Measurements from ENCODE around the gene BFSP2.
A peak's percentile ranks its signal among the peaks of the same experiment; 100 is the strongest.
"Not testable (repeated sequence)": the region's sequence is repeated elsewhere in the genome, so short reads cannot be mapped to it uniquely, and the experiment has no call there.

The BFSP2 gene

DNA sequence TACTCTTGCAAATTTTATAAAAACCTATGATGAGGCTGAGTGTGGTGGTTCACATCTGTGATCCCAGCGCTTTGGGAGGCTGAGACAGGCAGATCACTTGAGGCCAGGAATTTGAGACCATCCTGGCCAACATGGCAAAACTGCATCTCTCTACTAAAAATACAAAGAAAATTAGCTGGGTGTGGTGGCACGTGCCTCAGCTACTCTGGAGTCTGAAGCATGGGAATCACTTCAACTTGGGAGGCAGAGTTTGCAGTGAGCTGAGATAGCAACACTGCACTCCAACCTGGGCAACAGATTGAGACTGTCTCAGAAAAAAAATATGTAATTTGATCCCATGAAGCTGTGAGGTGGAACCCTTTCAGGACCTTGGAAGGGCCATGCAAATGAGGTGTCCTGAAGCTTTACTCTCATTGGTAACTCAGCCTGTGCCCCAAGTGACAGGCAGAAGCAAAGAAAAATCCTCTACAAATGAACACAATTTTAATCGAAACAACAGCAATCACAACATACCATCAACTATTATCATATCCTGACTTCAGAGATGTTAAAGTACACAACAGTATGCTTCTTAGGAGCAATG, 89.0 kb downstream of the BFSP2 start:
- Histone ChIP-seq H3K27ac (no peak overlapping the region), H3K27me3 (no peaks in the 10 kb centered on the region), H3K4me3 (no peak overlapping the region), H3K9ac (no peak overlapping the region), H4K20me1 (no peaks in the 10 kb centered on the region), H3K36me3 (peaks cover 0 to 6% (median 0%) of the 10 kb centered on the region in 11 experiments; a peak in 1 of 22 replicates), H3K4me1 (peaks cover 10 to 37% (median 22%) of the 10 kb centered on the region in 10 experiments), H3K9me3 (replicated peaks in 1 of 11) (peaks cover 28 to 44% (median 37%) of the 10 kb centered on the region in 11 experiments), H3K4me2 (no peak overlapping the region)
- no peak for TF ChIP-seq Cebpa-rat (IDR thresholded peaks at IDR 0.05)

DNA sequence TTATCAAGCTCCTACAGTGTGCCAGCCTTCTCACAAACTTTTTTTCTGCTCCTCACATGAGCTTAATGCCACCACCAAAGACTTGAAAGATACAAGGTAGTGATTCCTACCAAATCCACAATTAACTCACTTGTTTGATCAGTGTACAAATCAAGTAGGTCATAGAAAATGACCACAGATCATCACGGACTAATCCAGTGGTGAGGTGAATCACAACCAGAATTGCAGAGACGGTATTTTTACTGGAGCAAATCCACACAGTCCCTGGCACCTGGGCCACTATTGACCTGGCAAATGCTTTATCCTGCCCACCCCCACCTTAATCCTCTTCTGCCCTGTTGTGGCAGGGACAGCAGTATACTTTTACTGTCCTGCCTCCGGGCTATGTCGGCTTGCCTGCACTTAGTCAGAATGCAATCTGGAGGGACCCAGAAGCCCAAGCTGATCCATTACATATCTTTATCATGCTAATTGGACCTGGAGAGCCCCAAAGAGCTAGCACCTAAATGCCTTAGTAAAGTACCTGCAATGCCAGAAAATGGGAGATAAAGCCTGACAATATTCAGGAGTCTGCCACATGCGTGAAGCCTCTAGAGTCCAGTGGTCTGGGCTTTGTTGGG, 89.7 kb downstream of the BFSP2 start:
- no peaks in the 10 kb centered on the region for H4K20me1 ChIP-seq
- H3K4me3 ChIP-seq: no peak overlapping the region
- H3K4me1 ChIP-seq: peaks cover 10 to 37% (median 22%) of the 10 kb centered on the region in 10 experiments
- peaks cover 0 to 6% (median 0%) of the 10 kb centered on the region in 11 experiments; a peak in 1 of 22 replicates for H3K36me3 ChIP-seq
- TF ChIP-seq Cebpa-rat (IDR thresholded peaks at IDR 0.05): no peak
- no peaks in the 10 kb centered on the region for H3K27me3 ChIP-seq
- peaks cover 26 to 38% (median 34%) of the 10 kb centered on the region in 11 experiments for H3K9me3 ChIP-seq (replicated peaks in 1 of 11)
- no peak overlapping the region for H3K27ac ChIP-seq
- no peak overlapping the region for H3K4me2 ChIP-seq
- no peak overlapping the region for H3K9ac ChIP-seq

DNA sequence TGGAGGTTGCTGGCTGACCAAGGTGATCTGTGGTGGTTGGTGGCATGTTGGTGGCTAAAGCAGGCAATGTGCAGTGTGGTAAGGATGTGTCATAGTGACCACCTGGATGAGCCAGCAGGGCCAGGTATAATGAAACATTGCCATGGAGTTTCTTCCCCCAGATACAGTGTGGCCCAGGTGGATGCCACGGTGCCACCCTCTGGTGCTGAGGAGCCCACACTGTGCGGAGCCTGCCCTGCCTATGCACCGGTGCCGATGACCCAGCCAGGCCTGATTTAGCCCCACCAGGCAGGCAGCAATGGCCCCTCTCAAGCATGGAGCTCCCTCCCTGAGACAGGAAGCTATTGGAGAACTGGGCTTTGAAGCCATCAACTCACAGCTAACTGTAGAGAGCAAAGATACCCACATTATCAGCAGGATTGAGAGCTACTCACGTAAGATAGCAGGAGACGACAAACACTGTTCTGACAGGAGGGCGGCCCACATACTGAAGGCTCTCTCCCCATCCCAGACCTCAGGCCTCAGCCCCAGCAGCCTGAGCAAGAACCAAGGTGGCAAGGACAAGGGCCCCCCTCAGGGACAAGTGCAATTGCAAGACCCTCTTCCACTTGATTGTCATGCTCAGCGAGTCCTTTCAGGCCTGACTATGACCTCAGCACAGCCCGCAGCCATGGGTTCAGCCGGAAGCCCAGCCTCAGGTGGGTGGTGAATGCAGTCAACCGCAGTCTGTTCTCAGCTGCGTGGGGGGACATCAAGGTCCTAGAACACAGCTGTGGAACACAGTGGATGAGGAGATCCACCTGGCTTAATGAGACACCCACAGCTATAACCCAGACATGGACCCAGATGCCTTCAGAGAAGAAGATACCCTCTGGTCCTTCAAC, 90.9 kb downstream of the BFSP2 start:
- Histone ChIP-seq H3K9ac (no peak overlapping the region), H4K20me1 (no peaks in the 10 kb centered on the region), H3K27me3 (no peaks in the 10 kb centered on the region), H3K27ac (peak overlapping the region in 3 of 11 experiments; percentile 15 to 43 (median 42); a peak in 4 of 22 replicates), H3K36me3 (peaks cover 0 to 6% (median 0%) of the 10 kb centered on the region in 11 experiments; a peak in 1 of 22 replicates), H3K4me1 (peaks cover 10 to 37% (median 22%) of the 10 kb centered on the region in 10 experiments), H3K9me3 (replicated peaks in 1 of 11) (peaks cover 16 to 27% (median 22%) of the 10 kb centered on the region in 11 experiments), H3K4me3 (no peak overlapping the region), H3K4me2 (peak overlapping the region; percentile 58 to 78 (median 69))
- TF ChIP-seq Cebpa-rat (IDR thresholded peaks at IDR 0.05): no peak

DNA sequence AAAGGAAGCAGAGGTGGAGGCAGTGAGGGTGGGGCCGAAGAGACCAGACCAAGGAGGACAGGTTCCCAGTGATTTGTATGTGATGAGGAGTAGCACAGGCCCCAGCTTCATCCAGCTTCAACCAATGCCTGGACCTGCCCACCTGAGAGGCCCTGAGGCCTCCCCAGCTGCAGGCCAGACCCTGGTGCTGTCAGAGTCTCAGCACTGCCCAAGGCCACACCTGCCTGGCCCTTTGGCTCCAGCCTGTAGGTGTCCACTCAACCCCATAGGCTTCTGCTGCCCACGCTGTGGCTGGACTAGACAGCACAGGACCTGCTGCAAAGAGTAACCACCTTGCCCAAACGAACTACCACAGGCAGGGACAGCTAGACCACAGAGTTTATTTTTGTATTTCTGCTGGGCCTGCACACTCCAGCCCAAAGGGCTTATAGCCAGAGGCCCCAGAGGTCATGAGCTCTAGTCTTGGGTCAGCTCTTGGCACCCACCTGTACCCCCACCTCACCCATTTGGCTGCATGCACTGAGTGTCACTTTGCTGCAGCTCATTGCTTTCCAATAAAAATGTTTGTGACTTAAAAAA, 91.7 kb downstream of the BFSP2 start:
- peak overlapping the region in 3 of 11 experiments; percentile 17 to 46 (median 18); a peak in 4 of 22 replicates for H3K27ac ChIP-seq
- H3K9ac ChIP-seq: no peak overlapping the region
- no peak overlapping the region for H3K4me3 ChIP-seq

DNA sequence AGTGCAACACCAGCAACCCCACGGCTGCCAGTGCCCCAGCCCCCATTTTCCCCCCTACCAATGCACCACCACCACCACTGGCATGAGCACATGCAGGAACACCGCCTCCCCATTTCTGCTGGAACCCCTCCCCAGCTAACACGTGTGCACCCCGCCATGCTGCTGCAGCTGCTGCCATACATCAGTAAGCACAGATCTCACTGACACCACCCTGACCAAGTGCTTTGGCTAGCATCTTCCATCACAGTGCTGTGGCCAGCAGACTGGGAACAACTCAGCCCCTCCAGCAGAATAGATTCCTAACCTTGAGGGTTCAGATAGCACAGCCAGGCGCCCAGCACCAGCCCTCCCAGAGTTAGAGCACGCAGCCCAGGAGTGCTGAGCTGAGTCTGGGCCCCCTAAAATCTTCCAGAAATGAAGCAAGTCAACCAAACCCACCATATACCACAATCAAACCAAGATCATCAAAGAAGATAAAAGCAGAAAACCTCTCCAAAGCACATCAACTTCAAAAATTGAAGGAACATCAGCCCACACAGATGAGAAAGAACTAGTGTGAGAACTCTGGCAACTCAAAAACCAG, 92.4 kb downstream of the BFSP2 start:
- Histone ChIP-seq H3K36me3 (0 out of 22 replicates have a peak, but pooled peaks cover 0 to 1% (median 0%) of the 10 kb centered on the region in 11 experiments), H3K9ac (no peak overlapping the region), H3K27ac (no peak overlapping the region), H4K20me1 (no peaks in the 10 kb centered on the region), H3K4me1 (peaks cover 10 to 37% (median 22%) of the 10 kb centered on the region in 10 experiments), H3K4me2 (peak overlapping the region in 7 of 11 experiments; percentile 58 to 78 (median 73); a peak in 11 of 22 replicates), H3K4me3 (no peak overlapping the region), H3K9me3 (replicated peaks in 1 of 11) (peaks cover 2 to 11% (median 7%) of the 10 kb centered on the region in 11 experiments), H3K27me3 (no peaks in the 10 kb centered on the region)
- TF ChIP-seq Cebpa-rat (IDR thresholded peaks at IDR 0.05): no peak

More for the DNA sequence above, 91.7 kb downstream of the BFSP2 start:
- Histone ChIP-seq H3K4me1 (peaks cover 10 to 37% (median 22%) of the 10 kb centered on the region in 10 experiments), H3K36me3 (peaks cover 0 to 6% (median 0%) of the 10 kb centered on the region in 11 experiments; a peak in 1 of 22 replicates), H3K9me3 (replicated peaks in 1 of 11) (peaks cover 9 to 18% (median 14%) of the 10 kb centered on the region in 11 experiments), H3K27me3 (no peaks in the 10 kb centered on the region), H3K4me2 (peak overlapping the region; percentile 58 to 78 (median 69); a peak in 21 of 22 replicates), H4K20me1 (no peaks in the 10 kb centered on the region)
- TF ChIP-seq Cebpa-rat (IDR thresholded peaks at IDR 0.05): no peak

DNA sequence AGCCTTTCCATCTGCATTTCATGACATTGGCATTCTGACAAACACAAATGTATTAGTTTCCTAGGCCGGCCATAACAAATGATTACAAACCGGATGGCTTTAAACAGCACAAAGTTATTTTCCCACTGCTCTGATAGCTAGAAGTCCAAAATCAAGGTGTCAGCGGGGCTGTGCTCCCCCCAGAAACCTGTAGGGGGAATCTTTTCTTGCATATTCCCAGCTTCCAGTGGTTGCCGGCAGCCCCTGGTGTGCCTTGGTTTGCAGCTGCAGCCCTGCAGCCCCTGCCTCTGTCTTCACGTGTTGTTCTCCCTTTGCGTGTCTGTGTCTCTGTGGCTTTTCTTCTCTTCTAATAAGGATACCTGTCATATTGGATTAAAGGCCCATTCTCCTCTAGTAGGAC, 94.6 kb downstream of the BFSP2 start:
- Histone ChIP-seq H3K4me3 (no peak overlapping the region), H3K4me1 (peaks cover 10 to 35% (median 22%) of the 10 kb centered on the region in 10 experiments), H3K27ac (no peak overlapping the region), H3K4me2 (no peak overlapping the region), H3K9me3 (replicated peaks in 1 of 11) (no peaks in the 10 kb centered on the region; a peak in 1 of 22 replicates), H3K27me3 (no peaks in the 10 kb centered on the region), H4K20me1 (no peaks in the 10 kb centered on the region), H3K36me3 (no peaks in the 10 kb centered on the region), H3K9ac (no peak overlapping the region)
- TF ChIP-seq Cebpa-rat (IDR thresholded peaks at IDR 0.05): no peak

DNA sequence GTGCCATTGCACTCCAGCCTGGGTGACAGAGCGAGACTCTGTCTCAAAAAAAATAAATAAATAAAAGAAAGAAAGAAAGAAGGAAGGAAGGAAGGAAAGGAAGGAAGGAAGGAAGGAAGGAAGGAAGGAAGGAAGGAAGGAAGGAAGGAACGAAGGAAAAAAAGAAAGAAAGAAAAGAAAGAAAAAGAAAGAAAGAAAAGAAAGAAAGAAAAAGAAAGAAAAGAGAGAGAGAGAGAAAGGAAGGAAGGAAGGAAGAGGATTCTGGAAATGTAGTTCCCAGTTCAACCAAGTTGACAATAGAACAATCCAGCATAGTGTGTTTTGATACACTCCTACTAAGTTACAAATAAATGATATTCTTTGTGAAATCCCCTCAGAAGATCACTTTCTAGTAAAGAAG, 102.7 kb downstream of the BFSP2 start:
- not testable (repeated sequence) for H4K20me1 ChIP-seq; H3K9ac ChIP-seq; H3K36me3 ChIP-seq; H3K27me3 ChIP-seq; H3K4me3 ChIP-seq; H3K9me3 ChIP-seq (replicated peaks in 1 of 11); H3K4me2 ChIP-seq; H3K27ac ChIP-seq
- peaks cover 13 to 45% (median 30%) of the 10 kb centered on the region in 10 experiments for H3K4me1 ChIP-seq

DNA sequence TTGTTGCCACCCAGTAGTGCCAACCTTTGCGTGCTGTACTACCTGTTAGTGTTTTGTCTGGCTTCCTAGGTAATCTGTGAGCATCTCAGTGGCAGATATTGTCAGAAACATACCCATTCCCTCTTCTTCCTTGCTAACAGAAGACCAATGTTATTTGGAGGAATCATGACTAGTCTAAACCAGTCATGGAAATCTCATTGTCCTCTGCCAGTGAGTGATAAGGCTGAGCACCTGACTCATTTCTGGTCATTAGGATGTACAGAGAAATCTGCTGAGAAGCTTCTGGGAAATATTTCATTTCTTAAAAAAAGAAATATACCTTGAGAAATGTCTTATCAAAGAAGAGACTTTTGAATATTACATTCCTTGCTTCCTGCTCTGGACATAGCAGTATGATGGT, 103.6 kb downstream of the BFSP2 start:
- Histone ChIP-seq H3K4me1 (peaks cover 13 to 45% (median 30%) of the 10 kb centered on the region in 10 experiments), H3K4me3 (no peak overlapping the region), H3K4me2 (no peak overlapping the region), H3K27ac (no peak overlapping the region), H3K9ac (no peak overlapping the region), H3K27me3 (no peaks in the 10 kb centered on the region), H4K20me1 (no peaks in the 10 kb centered on the region), H3K9me3 (replicated peaks in 1 of 11) (peaks cover 0 to 5% (median 0%) of the 10 kb centered on the region in 11 experiments; a peak in 1 of 22 replicates), H3K36me3 (no peaks in the 10 kb centered on the region)
- no peak for TF ChIP-seq Cebpa-rat (IDR thresholded peaks at IDR 0.05)

Measured in BLaER1 treated with 17β-estradiol and CSF1 and Interleukin-3, amounts not matched to agents 10 nM and 100 nM (cell line).